Endothelial cell of umbilical vein (primary cell): ENCODE measurements around the gene BMPER. TPM values are rescaled to one million over a fixed set of nuclear protein-coding genes. Genes with fewer than 3 reads are reported as not detected.

Source experiments
- BruUV-seq: library from RNA; stranded (reverse); fragments of 400-500 nt; replicated peaks from 2 replicates; lab custom pipeline; 2021; lab: Mats Ljungman, UMichigan
- CTCF ChIA-PET: fragments of 300-600, 350-600 bp; sonication (Branson Sonifier 250); formaldehyde crosslinking; loops from one replicate; lab custom pipeline; 2021; ENCODE audit warnings: antibody characterized with exemption, inconsistent platforms; lab: Charles Lee
- POLR2A ChIA-PET: fragments of 300-600, 350-600 bp; sonication (Branson Sonifier 250); formaldehyde crosslinking; loops from one replicate; lab custom pipeline; 2021; ENCODE audit warnings: antibody characterized with exemption, inconsistent platforms; lab: Charles Lee
- DNase-seq: peaks from one replicate; pipeline ENCODE4 v3.0.0-alpha.2; 2011; ENCODE audit warnings: low read depth, low spot score
- FAIRE-seq: peaks from 2 replicates; lab custom pipeline; 2011; peaks lifted over from hg19 to GRCh38; lab: Jason Lieb, UNC
- H2AFZ ChIP-seq: 2 replicates; pipeline ENCODE4 v1.6.0; 2012; ENCODE audit warnings: low read depth, low read length, control low read depth, inconsistent platforms
- H3K27ac ChIP-seq: 2 replicates; pipeline ENCODE4 v1.5.1; 2011; ENCODE audit warnings: low read depth, mild to moderate bottlenecking, control low read depth, low read length, moderate library complexity; ENCODE audit not compliant: insufficient read depth
- H3K27me3 ChIP-seq, 2 experiments: 2 replicates each; pipeline versions ENCODE4 v1.6.0 to v1.6.1; 2011; ENCODE audit warnings: low read length in 2 of 2, mixed read lengths in 1 of 2; ENCODE audit not compliant: control insufficient read depth in 2 of 2, insufficient read depth in 2 of 2
- H3K36me3 ChIP-seq, 2 experiments: 2 replicates in 1 of 2; 3 replicates in 1 of 2; pipeline ENCODE4 v1.5.1; 2011; ENCODE audit warnings: low read length in 2 of 2, mild to moderate bottlenecking in 1 of 2, moderate library complexity in 1 of 2; ENCODE audit not compliant: control insufficient read depth in 2 of 2, insufficient read depth in 2 of 2; ENCODE audit errors: extremely low read depth in 1 of 2
- H3K4me1 ChIP-seq: 3 replicates; pipeline ENCODE4 v1.5.1; 2011; ENCODE audit warnings: mild to moderate bottlenecking, low read length; ENCODE audit not compliant: control insufficient read depth, insufficient read depth; ENCODE audit errors: extremely low read depth
- H3K4me2 ChIP-seq: 2 replicates; pipeline ENCODE4 v1.6.1; 2011; ENCODE audit warnings: low read length, control low read depth, mixed read lengths; ENCODE audit not compliant: insufficient read depth
- H3K4me3 ChIP-seq, 3 experiments: fragments of 200-600 bp in 1 of 3; sonication (generic), shearing (Covaris generic) in 1 of 3; replicated peaks in 1 of 3; 2 replicates each; pipeline ENCODE4 v1.5.1; 2011 to 2016; ENCODE audit warnings: control low read depth in 3 of 3, low read length in 3 of 3, mild to moderate bottlenecking in 2 of 3, inconsistent platforms in 1 of 3, low read depth in 1 of 3, moderate library complexity in 1 of 3; ENCODE audit not compliant: insufficient read depth in 1 of 3
- H3K79me2 ChIP-seq: 2 replicates; pipeline ENCODE4 v1.6.0; 2012; ENCODE audit warnings: low read length, inconsistent platforms; ENCODE audit not compliant: control insufficient read depth, insufficient read depth
- H3K9ac ChIP-seq: replicated peaks from 2 replicates; pipeline ENCODE3; 2011; ENCODE audit warnings: low read length, control low read depth; ENCODE audit not compliant: insufficient read depth; ENCODE audit errors: extremely low read depth
- H3K9me1 ChIP-seq: replicated peaks from 3 replicates; pipeline ENCODE4 v1.6.0; 2011; ENCODE audit warnings: mild to moderate bottlenecking, low read length; ENCODE audit not compliant: control insufficient read depth, insufficient read depth; ENCODE audit errors: extremely low read depth
- H3K9me3 ChIP-seq: replicated peaks from 2 replicates; pipeline ENCODE4 v1.5.1; 2012; ENCODE audit warnings: low read length, inconsistent platforms; ENCODE audit not compliant: control insufficient read depth, insufficient read depth
- H4K20me1 ChIP-seq: replicated peaks from 2 replicates; pipeline ENCODE3; 2011; ENCODE audit warnings: mild to moderate bottlenecking, low read length; ENCODE audit not compliant: control insufficient read depth, insufficient read depth; ENCODE audit errors: extremely low read depth
- CTCF ChIP-seq, 2 donors: IDR thresholded peaks; 1 replicate in 1 of 2; 2 replicates in 1 of 2; pipeline ENCODE4 v1.5.1; 2011; ENCODE audit warnings: low read length in 2 of 2, mild to moderate bottlenecking in 2 of 2, moderate library complexity in 2 of 2, control low read depth in 1 of 2, inconsistent platforms in 1 of 2, low read depth in 1 of 2; ENCODE audit not compliant: insufficient read depth in 1 of 2; ENCODE audit errors: extremely low read depth in 1 of 2
- MYC ChIP-seq: IDR thresholded peaks from one replicate; pipeline ENCODE4 v1.6.1; 2011; ENCODE audit warnings: mild to moderate bottlenecking, low read depth, low read length
- dilution Hi-C: fragments of 300-500 bp; cut with MboI; formaldehyde crosslinking; loops from one replicate; pipeline ENCODE4 v1.15.0; 2019; ENCODE audit warnings: low sequenced_read_pairs; ENCODE audit not compliant: extremely low pct_ligation_motif_present
- intact Hi-C: fragments of 100-400 bp; cut with micrococcal nuclease; formaldehyde crosslinking; loops from one replicate; pipeline ENCODE4 v1.10.0; 2022
- polyA plus RNA-seq, 4 experiments: library from polyadenylated mRNA; depleted of rRNA in 3 of 4; stranded (reverse) in 3 of 4; unstranded in 1 of 4; fragments of >200 nt; gene quantifications; 2 replicates each; pipeline versions ENCODE4 v1.2.1 to v1.2.3, GENCODE V29; 2011 to 2012; ENCODE audit warnings: missing spikeins in 1 of 4
- total RNA-seq: library from RNA; stranded (reverse); gene quantifications from 2 replicates; pipeline ENCODE4 v1.2.3, GENCODE V29; 2021

BMPER gene
- total and polyA plus RNA-seq, 2 donors (not counting 3 experiments of a cell fraction or from before 2014, with no cell fraction given), result 0.10 to 0.13 TPM

DNA sequence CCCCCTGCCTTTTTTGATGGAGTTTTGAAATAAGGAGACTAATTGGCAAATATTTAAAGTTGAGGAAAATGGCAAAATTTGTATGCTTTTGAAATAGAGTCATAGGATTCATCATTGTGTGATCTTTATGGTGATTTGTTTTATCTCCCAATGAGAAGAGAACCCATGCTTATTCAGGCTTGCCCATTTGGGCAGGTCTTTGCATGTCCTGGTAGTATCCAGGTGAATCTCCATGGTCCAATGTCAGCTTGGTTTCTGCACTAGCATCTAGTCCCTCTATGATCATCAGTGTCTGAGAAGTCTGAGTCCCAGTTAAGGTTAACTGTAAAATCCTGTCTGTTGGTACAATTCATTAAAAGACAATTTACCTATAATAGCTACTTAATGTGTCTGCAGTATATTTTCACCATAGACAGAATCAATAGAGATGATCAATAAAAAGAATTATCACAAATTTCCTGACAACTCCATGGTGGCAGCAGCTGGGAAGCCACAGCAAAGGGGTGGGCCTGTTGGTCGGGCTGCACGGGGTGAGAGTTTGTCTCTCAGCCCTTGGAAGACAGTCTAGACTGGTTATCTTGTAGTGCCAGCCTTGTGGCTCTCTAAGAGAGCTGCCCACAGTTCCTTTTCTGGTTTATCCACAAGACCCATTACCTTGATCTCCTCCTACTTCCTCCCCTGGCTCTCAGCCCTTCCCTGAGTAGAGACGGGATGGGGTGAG is 22.2 kb upstream of the BMPER start:
- no peak overlapping the region for H3K4me2 ChIP-seq
- H3K9me3 ChIP-seq, result no peaks in the 10 kb centered on the region
- H2AFZ ChIP-seq, result no peak overlapping the region
- no peak for FAIRE-seq
- BruUV-seq, result no TSS peak
- no peak overlapping the region for H3K27ac ChIP-seq
- no peaks in the 10 kb centered on the region for H3K27me3 ChIP-seq
- H3K79me2 ChIP-seq, result no peaks in the 10 kb centered on the region
- POLR2A ChIA-PET, result no interaction called here
- no peaks in the 10 kb centered on the region for H3K36me3 ChIP-seq
- CTCF ChIA-PET, result interaction anchor here (1.3 to 2.6 kb wide), 2 partner anchors 12 to 50 kb away, joined by 6 to 12 read pairs; no protein-coding TSS in a partner anchor
- H3K9me1 ChIP-seq, result no peaks in the 10 kb centered on the region
- H4K20me1 ChIP-seq, result no peaks in the 10 kb centered on the region
- H3K9ac ChIP-seq, result no peak overlapping the region
- no peak overlapping the region for H3K4me3 ChIP-seq
- no peak for TF ChIP-seq CTCF (IDR thresholded peaks at IDR 0.05; ENCODE audit: extremely low read depth in 1 of 2, insufficient read depth in 1 of 2, low read depth in 1 of 2, low read length in 2 of 2)
- intact Hi-C loops (no loop called here), dilution Hi-C loops (no loop called here)
- no peak for DNase-seq
- no peaks in the 10 kb centered on the region for H3K4me1 ChIP-seq

DNA sequence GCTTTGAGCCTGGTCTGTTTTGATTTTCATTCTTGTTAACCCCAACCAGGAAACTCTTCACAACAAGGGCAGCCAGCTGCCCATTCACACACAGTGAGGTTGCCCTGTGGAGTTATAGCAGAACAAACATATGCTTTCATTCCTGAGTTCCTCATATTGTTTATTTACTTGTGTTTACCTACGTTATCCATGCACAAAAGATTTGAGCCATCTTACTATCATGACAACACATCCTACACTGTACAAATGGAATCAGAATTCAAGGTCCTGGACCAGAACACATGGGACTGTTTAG is 21.7 kb upstream of the BMPER start:
- BruUV-seq, result no TSS peak
- intact Hi-C loops, result no loop called here
- H3K9me1 ChIP-seq, result no peaks in the 10 kb centered on the region
- TF ChIP-seq MYC, result no peak
- DNase-seq (peak; percentile 34), FAIRE-seq (no peak)
- H3K4me2 ChIP-seq, result no peak overlapping the region
- ChIA-PET CTCF (interaction anchor here (2.6 kb wide), 1 partner anchor 11 kb away, joined by 12 read pairs; no protein-coding TSS in a partner anchor), POLR2A (no interaction called here)
- no peaks in the 10 kb centered on the region for H3K36me3 ChIP-seq
- H2AFZ ChIP-seq, result no peak overlapping the region
- dilution Hi-C loops, result no loop called here
- H3K9ac ChIP-seq, result no peak overlapping the region
- no peak overlapping the region for H3K27ac ChIP-seq
- H3K27me3 ChIP-seq, result no peaks in the 10 kb centered on the region
- no peak overlapping the region for H3K4me3 ChIP-seq
- no peaks in the 10 kb centered on the region for H3K9me3 ChIP-seq
- no peaks in the 10 kb centered on the region for H3K4me1 ChIP-seq
- H4K20me1 ChIP-seq, result no peaks in the 10 kb centered on the region
- no peaks in the 10 kb centered on the region for H3K79me2 ChIP-seq
